Measurements from ENCODE around the gene SUN2. TPM values are rescaled to one million over a fixed set of nuclear protein-coding genes. Genes with fewer than 3 reads are reported as not detected.

Gene SUN2
- total and polyA plus RNA-seq, 2 of the 4 experiments (the other 2 are of a cell fraction): 27.8 to 50.0 TPM

DNA sequence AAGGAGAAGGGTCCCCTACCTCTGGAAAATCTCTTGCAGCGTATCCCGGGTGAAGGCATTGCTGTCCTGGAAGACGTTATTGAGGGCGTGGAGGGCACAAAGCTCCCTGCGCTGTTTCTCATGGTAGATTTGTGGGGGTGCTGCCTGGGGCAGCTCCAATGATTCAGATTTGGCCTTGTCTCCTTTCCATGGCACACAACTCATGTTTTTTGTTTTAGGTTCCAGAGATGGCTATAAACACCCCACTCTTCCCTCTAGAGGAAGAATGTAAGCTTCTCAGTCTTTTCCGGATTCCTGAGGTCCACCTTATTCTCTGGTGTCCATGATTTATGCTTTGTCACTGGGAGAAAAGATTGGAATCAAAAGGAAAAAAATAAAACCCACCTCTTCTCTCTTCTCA is 56.0 kb downstream of the SUN2 start:
- peak overlapping the region; percentile 68 for H3K14ac ChIP-seq (replicated peaks; ENCODE audit: low read depth, low read length)
- H3K18ac ChIP-seq (ENCODE audit: low read depth, low read length): peak overlapping the region; percentile 17; the same call in 1 of the 2 replicates
- peak; percentile 2; the same call in 1 of the 2 replicates for ATAC-seq (ENCODE audit: low read depth)
- dilution Hi-C loops (cut with HindIII; ENCODE audit: low sequenced_read_pairs, unreplicated experiment) (no loop called here), intact Hi-C loops (cut with micrococcal nuclease) (loop anchor here (10.0 kb wide), 1 partner anchor 645 kb away; the partner anchor contains the start of gene PICK1), in situ Hi-C loops (cut with MboI; ENCODE audit: low sequenced_read_pairs) (no loop called here)
- CTCF ChIA-PET: interaction anchor here (0.9 to 1.1 kb wide), 2 partner anchors 18 to 648 kb away, joined by 3 read pairs; partner anchors contain the start of gene TOMM22
- no peak overlapping the region for H4K5ac ChIP-seq (ENCODE audit: low read depth, low read length)
- peak overlapping the region; percentile 93 for H3K56ac ChIP-seq (ENCODE audit: extremely low read depth, insufficient read depth, low read length)
- no peaks in the 10 kb centered on the region for H3K9me3 ChIP-seq (ENCODE audit: control insufficient read depth, insufficient read depth, low read length)
- no peak overlapping the region for H2BK120ac ChIP-seq (ENCODE audit: low read depth, low read length)
- H2BK15ac ChIP-seq (ENCODE audit: low read depth, low read length): no peak overlapping the region; the same call in 2 of the 3 replicates
- DNase-seq: peak; percentile 62
- H3K4me3 ChIP-seq (ENCODE audit: insufficient read depth, low read depth, low read length): peak overlapping the region; percentile 96
- H4K8ac ChIP-seq (ENCODE audit: low read depth in 2 of 2, low read length in 2 of 2): peak overlapping the region; percentile 92 to 96; a peak in 3 of 4 replicates
- peak overlapping the region; percentile 42 for H4K91ac ChIP-seq (ENCODE audit: insufficient read depth, low read depth, low read length)
- H2AK5ac ChIP-seq (ENCODE audit: low read depth, low read length): peak overlapping the region; percentile 7; the same call in 1 of the 2 replicates
- peaks cover 18 to 51% of the 10 kb centered on the region in 2 experiments for H3K79me1 ChIP-seq (ENCODE audit: low read depth in 1 of 2, low read length in 2 of 2)
- peaks cover 2% of the 10 kb centered on the region; the same call in 1 of the 2 replicates for H3K36me3 ChIP-seq (ENCODE audit: control insufficient read depth, insufficient read depth, low read length)
- H4K20me1 ChIP-seq (ENCODE audit: insufficient read depth, low read length): peaks cover 13% of the 10 kb centered on the region; the same call in 1 of the 2 replicates
- no peak overlapping the region for H2BK20ac ChIP-seq (ENCODE audit: low read depth, low read length)
- peak overlapping the region; percentile 85 for H2AK9ac ChIP-seq (replicated peaks; ENCODE audit: low read depth, low read length, poor library complexity)
- peak overlapping the region; percentile 92 for H3K4ac ChIP-seq (ENCODE audit: low read depth, low read length)
- no peaks in the 10 kb centered on the region for H3K27me3 ChIP-seq (ENCODE audit: control insufficient read depth, insufficient read depth, low read length)
- peak overlapping the region; percentile 100 for H3K4me2 ChIP-seq (ENCODE audit: low read depth, low read length)
- TSS peak; percentile 78 for BruUV-seq (replicated peaks)
- no peak overlapping the region for H2AFZ ChIP-seq (replicated peaks; ENCODE audit: low read length, poor library complexity)
- peak overlapping the region; percentile 63 for H3K27ac ChIP-seq (ENCODE audit: insufficient read depth, low read length)
- POLR2A ChIA-PET (ENCODE audit: unreplicated experiment): interaction anchor here (0.5 to 0.6 kb wide), 2 partner anchors 13 to 506 kb away, joined by 4 to 5 read pairs; no protein-coding TSS in a partner anchor
- H3K9me1 ChIP-seq (ENCODE audit: insufficient read depth, low read length): peaks cover 22% of the 10 kb centered on the region
- peaks cover 12% of the 10 kb centered on the region for H3K4me1 ChIP-seq (ENCODE audit: control insufficient read depth, insufficient read depth, low read length)
- peak overlapping the region; percentile 99 for H3K9ac ChIP-seq (ENCODE audit: low read depth, low read length)
- TF ChIP-seq, protein P1, sequence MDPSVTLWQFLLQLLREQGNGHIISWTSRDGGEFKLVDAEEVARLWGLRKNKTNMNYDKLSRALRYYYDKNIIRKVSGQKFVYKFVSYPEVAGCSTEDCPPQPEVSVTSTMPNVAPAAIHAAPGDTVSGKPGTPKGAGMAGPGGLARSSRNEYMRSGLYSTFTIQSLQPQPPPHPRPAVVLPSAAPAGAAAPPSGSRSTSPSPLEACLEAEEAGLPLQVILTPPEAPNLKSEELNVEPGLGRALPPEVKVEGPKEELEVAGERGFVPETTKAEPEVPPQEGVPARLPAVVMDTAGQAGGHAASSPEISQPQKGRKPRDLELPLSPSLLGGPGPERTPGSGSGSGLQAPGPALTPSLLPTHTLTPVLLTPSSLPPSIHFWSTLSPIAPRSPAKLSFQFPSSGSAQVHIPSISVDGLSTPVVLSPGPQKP (IDR thresholded peaks at IDR 0.05; ENCODE audit: borderline replicate concordance, low read depth, low read length): no peak
- peak; percentile 17 for TF ChIP-seq POLR2A (IDR thresholded peaks at IDR 0.05; ENCODE audit: low read depth, low read length)
- peak overlapping the region; percentile 74 for H3K23ac ChIP-seq (ENCODE audit: low read depth, low read length)
- 30% methylated on average over 2 of the region's 6 CpGs; no CpG with 5 or more reads in 1 of the 2 experiments for WGBS, 2 experiments (ENCODE audit: extremely low coverage in 2 of 2, insufficient read length in 1 of 2)
- H2BK5ac ChIP-seq (ENCODE audit: low read depth, low read length, poor library complexity, severe bottlenecking): peak overlapping the region; percentile 88
